A549 treated with AZD2906 at 1 μM for 4 hours (cell line): ENCODE data around the gene NRAS. TPM values are rescaled to one million over a fixed set of nuclear protein-coding genes. Genes with fewer than 3 reads are reported as not detected.

ENCODE experiments used
- total RNA-seq: library from RNA; stranded (reverse); fragments of 200-300 nt; extraction: Qiagen RNA extraction; gene quantifications from 5 replicates; pipeline ENCODE4 v1.2.3, GENCODE V29; 2022

Gene NRAS
- total RNA-seq, result 25.7 to 36.2 TPM (median 28.6 TPM) in 5 replicates

DNA sequence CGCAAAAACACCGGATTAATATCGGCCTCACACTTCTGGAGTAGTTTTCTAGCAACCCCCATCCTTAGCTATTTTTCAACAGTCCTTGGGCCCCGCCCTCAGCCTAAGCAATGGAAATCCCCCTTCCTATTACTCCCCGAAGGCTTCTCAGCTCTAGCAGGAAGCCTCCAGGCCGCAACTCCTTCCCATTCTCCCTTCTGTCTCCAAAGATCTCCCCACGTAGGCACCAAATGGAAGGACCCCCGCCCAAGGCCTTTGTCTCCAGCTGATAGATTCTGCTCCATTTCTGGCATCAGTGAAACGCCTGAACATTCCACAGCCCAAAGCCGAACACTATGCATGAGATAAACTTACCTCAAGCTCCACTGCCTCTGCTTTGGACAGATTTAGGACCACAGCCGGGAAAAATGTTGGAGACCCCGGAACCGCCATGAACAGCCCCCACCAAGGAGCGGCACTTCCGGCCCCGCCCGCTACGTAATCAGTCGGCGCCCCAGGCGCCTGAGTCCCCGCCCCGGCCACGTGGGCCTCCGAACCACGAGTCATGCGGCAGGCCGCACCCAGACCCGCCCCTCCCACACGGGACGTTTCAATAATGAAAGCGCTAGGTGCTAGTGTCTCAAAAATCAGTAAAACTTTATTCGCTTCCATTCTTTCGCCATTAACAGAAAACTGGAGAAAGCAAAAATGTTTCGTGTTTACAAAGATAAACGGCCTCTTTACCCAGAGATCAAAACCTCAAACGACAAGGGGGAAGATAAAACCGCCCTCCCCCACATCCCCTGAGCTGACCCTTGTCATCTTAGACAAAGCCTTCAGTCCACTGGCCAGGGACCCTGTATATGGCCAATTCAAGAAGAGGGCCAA lies at the start of gene NRAS:
Gene NRAS, minus strand, starts transcription at position 468 of the 867 bp plus-strand sequence. CDS start 611 bp downstream, outside the sequence.

GRCh38 chr1:114757455-114758255 lies 41.1 kb upstream of the NRAS start, which contains the start of gene CSDE1:
Gene CSDE1 (minus strand): TSS chr1:114757984. CDS start chr1:114739890, 18,094 bp downstream.

DNA sequence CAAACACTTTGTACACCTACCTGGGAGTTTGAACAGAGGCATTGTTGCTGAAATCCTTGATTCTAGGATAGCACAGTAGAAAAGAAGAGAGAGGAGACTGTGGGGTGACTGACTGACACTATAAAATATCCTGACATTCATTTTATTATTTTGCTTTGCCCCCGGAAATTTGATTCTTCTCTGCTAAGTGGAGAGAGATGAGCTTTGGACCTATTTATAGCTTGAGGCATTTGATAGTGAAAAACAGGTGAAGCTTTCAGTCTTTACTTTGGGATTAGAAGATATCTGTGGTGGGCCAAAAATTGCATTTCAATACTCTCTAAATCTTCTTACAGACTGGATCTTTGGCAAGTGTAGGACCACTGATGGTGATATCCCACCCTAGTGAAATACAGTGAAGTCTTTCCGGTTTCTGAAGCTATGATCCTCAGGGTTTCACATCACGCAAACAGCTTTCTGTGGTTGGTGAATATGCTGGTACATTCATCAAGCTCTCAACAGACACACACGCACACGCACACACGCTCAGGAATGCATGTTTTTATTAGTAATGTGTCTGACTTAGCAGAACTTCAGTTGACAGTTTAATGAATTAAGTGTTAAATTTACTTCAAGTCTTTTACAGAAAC lies 21.0 kb downstream of the NRAS start, which contains the start of gene AMPD1:
Gene AMPD1, minus strand, starts transcription at position 117 of the 629 bp plus-strand sequence. Its CDS starts 75 bp downstream, at position 42.

DNA sequence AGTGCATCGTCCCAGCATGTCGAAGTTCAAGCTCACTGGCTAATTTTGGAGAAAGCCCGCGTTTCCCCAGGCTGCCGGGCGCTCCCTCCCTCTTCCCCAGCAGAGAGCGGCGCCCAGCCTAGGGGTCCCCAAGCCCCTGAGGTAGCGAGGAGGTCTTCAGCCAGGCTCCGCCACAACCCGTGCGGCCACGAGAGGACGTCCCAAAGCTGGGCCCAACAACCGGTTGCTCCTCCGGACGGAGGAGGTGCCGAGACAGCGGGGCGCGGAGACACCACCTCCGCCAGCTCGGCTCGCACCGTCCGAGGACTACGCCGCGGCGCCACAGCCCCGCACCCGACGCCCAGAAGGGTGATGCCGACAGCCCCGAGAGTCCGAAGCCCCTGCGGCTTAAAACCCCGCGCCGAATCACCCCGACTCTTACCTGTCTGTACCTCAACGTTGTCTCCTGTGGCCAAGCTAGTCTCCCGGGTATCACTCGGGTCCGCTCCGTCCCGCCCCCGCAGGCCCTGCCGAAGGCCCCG lies 46.9 kb downstream of the NRAS start, which contains the start of gene DENND2C:
Gene DENND2C, minus strand, starts transcription at position 488 of the 521 bp plus-strand sequence. CDS start 44,065 bp downstream, outside the sequence.

Other genes starting within 250 kb of the NRAS start
- gene TRIM33, start 205.6 kb downstream of the NRAS start, total RNA-seq, result 9.1 to 16.0 TPM (median 10.6 TPM) in 5 replicates
- 24.8 to 28.1 TPM (median 26.8 TPM) in 5 replicates for gene BCAS2, start 135.2 kb downstream of the NRAS start, total RNA-seq
- gene DENND2C, start 46.7 kb downstream of the NRAS start, total RNA-seq, result 0.32 to 0.51 TPM (median 0.40 TPM) in 5 replicates
- gene AMPD1, start 21.2 kb downstream of the NRAS start, total RNA-seq, result not detected in 5 replicates
- gene CSDE1, start 41.2 kb upstream of the NRAS start, total RNA-seq, result 114 to 170 TPM (median 119 TPM) in 5 replicates
- gene SIKE1, start 63.9 kb upstream of the NRAS start, total RNA-seq, result 14.0 to 19.3 TPM (median 17.1 TPM) in 5 replicates
- gene SYCP1, start 138.1 kb upstream of the NRAS start, total RNA-seq, result not detected in 5 replicates